Endothelial cell of umbilical vein (primary cell): ENCODE results near the gene MYL3. TPM values are rescaled to one million over a fixed set of nuclear protein-coding genes. Genes with fewer than 3 reads are reported as not detected.

Experiments
- BruUV-seq: library from RNA; stranded (reverse); fragments of 400-500 nt; replicated peaks from 2 replicates; lab custom pipeline; 2021; lab: Mats Ljungman, UMichigan
- CTCF ChIA-PET: fragments of 300-600, 350-600 bp; sonication (Branson Sonifier 250); formaldehyde crosslinking; loops from one replicate; lab custom pipeline; 2021; ENCODE audit warnings: antibody characterized with exemption, inconsistent platforms; lab: Charles Lee
- POLR2A ChIA-PET: fragments of 300-600, 350-600 bp; sonication (Branson Sonifier 250); formaldehyde crosslinking; loops from one replicate; lab custom pipeline; 2021; ENCODE audit warnings: antibody characterized with exemption, inconsistent platforms; lab: Charles Lee
- DNase-seq: peaks from one replicate; pipeline ENCODE4 v3.0.0-alpha.2; 2011; ENCODE audit warnings: low read depth, low spot score
- FAIRE-seq: peaks from 2 replicates; lab custom pipeline; 2011; peaks lifted over from hg19 to GRCh38; lab: Jason Lieb, UNC
- H2AFZ ChIP-seq: 2 replicates; pipeline ENCODE4 v1.6.0; 2012; ENCODE audit warnings: low read depth, low read length, control low read depth, inconsistent platforms
- H3K27ac ChIP-seq: 2 replicates; pipeline ENCODE4 v1.5.1; 2011; ENCODE audit warnings: low read depth, mild to moderate bottlenecking, control low read depth, low read length, moderate library complexity; ENCODE audit not compliant: insufficient read depth
- H3K27me3 ChIP-seq, 2 experiments: 2 replicates each; pipeline versions ENCODE4 v1.6.0 to v1.6.1; 2011; ENCODE audit warnings: low read length in 2 of 2, mixed read lengths in 1 of 2; ENCODE audit not compliant: control insufficient read depth in 2 of 2, insufficient read depth in 2 of 2
- H3K36me3 ChIP-seq, 2 experiments: 2 replicates in 1 of 2; 3 replicates in 1 of 2; pipeline ENCODE4 v1.5.1; 2011; ENCODE audit warnings: low read length in 2 of 2, mild to moderate bottlenecking in 1 of 2, moderate library complexity in 1 of 2; ENCODE audit not compliant: control insufficient read depth in 2 of 2, insufficient read depth in 2 of 2; ENCODE audit errors: extremely low read depth in 1 of 2
- H3K4me1 ChIP-seq: 3 replicates; pipeline ENCODE4 v1.5.1; 2011; ENCODE audit warnings: mild to moderate bottlenecking, low read length; ENCODE audit not compliant: control insufficient read depth, insufficient read depth; ENCODE audit errors: extremely low read depth
- H3K4me2 ChIP-seq: 2 replicates; pipeline ENCODE4 v1.6.1; 2011; ENCODE audit warnings: low read length, control low read depth, mixed read lengths; ENCODE audit not compliant: insufficient read depth
- H3K4me3 ChIP-seq, 3 experiments: fragments of 200-600 bp in 1 of 3; sonication (generic), shearing (Covaris generic) in 1 of 3; replicated peaks in 1 of 3; 2 replicates each; pipeline ENCODE4 v1.5.1; 2011 to 2016; ENCODE audit warnings: control low read depth in 3 of 3, low read length in 3 of 3, mild to moderate bottlenecking in 2 of 3, inconsistent platforms in 1 of 3, low read depth in 1 of 3, moderate library complexity in 1 of 3; ENCODE audit not compliant: insufficient read depth in 1 of 3
- H3K79me2 ChIP-seq: 2 replicates; pipeline ENCODE4 v1.6.0; 2012; ENCODE audit warnings: low read length, inconsistent platforms; ENCODE audit not compliant: control insufficient read depth, insufficient read depth
- H3K9ac ChIP-seq: replicated peaks from 2 replicates; pipeline ENCODE3; 2011; ENCODE audit warnings: low read length, control low read depth; ENCODE audit not compliant: insufficient read depth; ENCODE audit errors: extremely low read depth
- H3K9me1 ChIP-seq: replicated peaks from 3 replicates; pipeline ENCODE4 v1.6.0; 2011; ENCODE audit warnings: mild to moderate bottlenecking, low read length; ENCODE audit not compliant: control insufficient read depth, insufficient read depth; ENCODE audit errors: extremely low read depth
- H3K9me3 ChIP-seq: replicated peaks from 2 replicates; pipeline ENCODE4 v1.5.1; 2012; ENCODE audit warnings: low read length, inconsistent platforms; ENCODE audit not compliant: control insufficient read depth, insufficient read depth
- H4K20me1 ChIP-seq: replicated peaks from 2 replicates; pipeline ENCODE3; 2011; ENCODE audit warnings: mild to moderate bottlenecking, low read length; ENCODE audit not compliant: control insufficient read depth, insufficient read depth; ENCODE audit errors: extremely low read depth
- EZH2 ChIP-seq: IDR thresholded peaks from 2 replicates; pipeline ENCODE4 v1.6.1; 2012; ENCODE audit warnings: borderline replicate concordance, low read depth, mild to moderate bottlenecking, moderate library complexity, low read length, inconsistent platforms; ENCODE audit not compliant: severe bottlenecking
- FOS ChIP-seq: IDR thresholded peaks from 2 replicates; pipeline ENCODE4 v1.6.1; 2011; ENCODE audit warnings: mild to moderate bottlenecking, low read length, moderate library complexity, borderline replicate concordance; ENCODE audit not compliant: insufficient read depth
- GATA2 ChIP-seq: IDR thresholded peaks from 2 replicates; pipeline ENCODE4 v1.7.0; 2011; ENCODE audit warnings: low read depth, mild to moderate bottlenecking, moderate library complexity, mixed read lengths, low read length; ENCODE audit not compliant: insufficient read length, insufficient read depth
- JUN ChIP-seq: IDR thresholded peaks from 2 replicates; pipeline ENCODE4 v1.6.1; 2011; ENCODE audit warnings: borderline replicate concordance, low read depth; ENCODE audit not compliant: insufficient read length, insufficient read depth
- MYC ChIP-seq: IDR thresholded peaks from one replicate; pipeline ENCODE4 v1.6.1; 2011; ENCODE audit warnings: mild to moderate bottlenecking, low read depth, low read length
- POLR2A ChIP-seq: IDR thresholded peaks from 2 replicates; pipeline ENCODE4 v1.6.1; 2012; ENCODE audit warnings: low read depth, mild to moderate bottlenecking, control low read depth, low read length
- POLR2AphosphoS5 ChIP-seq: IDR thresholded peaks from 2 replicates; pipeline ENCODE4 v1.6.1; 2012; ENCODE audit warnings: low read depth, mild to moderate bottlenecking, control low read depth, low read length, moderate library complexity; ENCODE audit not compliant: insufficient read depth
- dilution Hi-C: fragments of 300-500 bp; cut with MboI; formaldehyde crosslinking; loops from one replicate; pipeline ENCODE4 v1.15.0; 2019; ENCODE audit warnings: low sequenced_read_pairs; ENCODE audit not compliant: extremely low pct_ligation_motif_present
- intact Hi-C: fragments of 100-400 bp; cut with micrococcal nuclease; formaldehyde crosslinking; loops from one replicate; pipeline ENCODE4 v1.10.0; 2022
- polyA plus RNA-seq, 4 experiments: library from polyadenylated mRNA; depleted of rRNA in 3 of 4; stranded (reverse) in 3 of 4; unstranded in 1 of 4; fragments of >200 nt; gene quantifications; 2 replicates each; pipeline versions ENCODE4 v1.2.1 to v1.2.3, GENCODE V29; 2011 to 2012; ENCODE audit warnings: missing spikeins in 1 of 4
- total RNA-seq: library from RNA; stranded (reverse); gene quantifications from 2 replicates; pipeline ENCODE4 v1.2.3, GENCODE V29; 2021
- TF ChIP-seq, protein P1 (sequence below): IDR thresholded peaks from 2 replicates; pipeline ENCODE4 v1.6.1; 2011; ENCODE audit not compliant: insufficient read depth, insufficient read length
- TF ChIP-seq, protein P2 (sequence below), 2 donors: IDR thresholded peaks; 1 replicate in 1 of 2; 2 replicates in 1 of 2; pipeline ENCODE4 v1.5.1; 2011; ENCODE audit warnings: low read length in 2 of 2, mild to moderate bottlenecking in 2 of 2, moderate library complexity in 2 of 2, control low read depth in 1 of 2, inconsistent platforms in 1 of 2, low read depth in 1 of 2; ENCODE audit not compliant: insufficient read depth in 1 of 2; ENCODE audit errors: extremely low read depth in 1 of 2

Gene MYL3
- total and polyA plus RNA-seq, 2 donors (not counting 3 experiments of a cell fraction or from before 2014, with no cell fraction given): not detected

DNA sequence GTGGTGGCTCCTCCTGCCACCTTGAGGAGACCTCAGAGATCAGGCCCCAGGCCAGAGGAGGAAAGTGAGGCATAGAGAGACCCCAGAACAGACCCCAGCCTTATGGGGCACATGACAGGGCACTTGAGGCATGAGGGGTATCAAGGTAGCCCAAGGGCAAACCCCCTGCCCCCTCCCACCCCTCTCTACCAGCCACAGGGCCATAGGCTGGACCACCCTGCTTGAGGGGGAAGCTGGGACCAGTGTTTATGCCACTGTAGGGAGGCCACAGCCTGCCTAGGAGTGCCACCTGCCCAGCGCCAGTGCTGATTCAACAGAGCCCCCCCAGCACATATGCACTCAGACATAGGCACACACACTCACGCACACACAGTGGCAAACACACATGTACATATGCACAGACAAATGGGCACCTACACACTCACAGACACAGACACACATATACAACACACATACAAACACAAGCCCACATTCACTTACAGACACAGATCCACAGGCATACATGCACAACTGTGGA lies 10.3 kb downstream of the MYL3 start:
- dilution Hi-C loops: no loop called here
- TF ChIP-seq POLR2A: no peak
- no peak for TF ChIP-seq EZH2
- no peak for TF ChIP-seq JUN
- no peak for TF ChIP-seq POLR2AphosphoS5
- TF ChIP-seq, protein P1, sequence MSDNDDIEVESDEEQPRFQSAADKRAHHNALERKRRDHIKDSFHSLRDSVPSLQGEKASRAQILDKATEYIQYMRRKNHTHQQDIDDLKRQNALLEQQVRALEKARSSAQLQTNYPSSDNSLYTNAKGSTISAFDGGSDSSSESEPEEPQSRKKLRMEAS: no peak
- TF ChIP-seq, protein P2, sequence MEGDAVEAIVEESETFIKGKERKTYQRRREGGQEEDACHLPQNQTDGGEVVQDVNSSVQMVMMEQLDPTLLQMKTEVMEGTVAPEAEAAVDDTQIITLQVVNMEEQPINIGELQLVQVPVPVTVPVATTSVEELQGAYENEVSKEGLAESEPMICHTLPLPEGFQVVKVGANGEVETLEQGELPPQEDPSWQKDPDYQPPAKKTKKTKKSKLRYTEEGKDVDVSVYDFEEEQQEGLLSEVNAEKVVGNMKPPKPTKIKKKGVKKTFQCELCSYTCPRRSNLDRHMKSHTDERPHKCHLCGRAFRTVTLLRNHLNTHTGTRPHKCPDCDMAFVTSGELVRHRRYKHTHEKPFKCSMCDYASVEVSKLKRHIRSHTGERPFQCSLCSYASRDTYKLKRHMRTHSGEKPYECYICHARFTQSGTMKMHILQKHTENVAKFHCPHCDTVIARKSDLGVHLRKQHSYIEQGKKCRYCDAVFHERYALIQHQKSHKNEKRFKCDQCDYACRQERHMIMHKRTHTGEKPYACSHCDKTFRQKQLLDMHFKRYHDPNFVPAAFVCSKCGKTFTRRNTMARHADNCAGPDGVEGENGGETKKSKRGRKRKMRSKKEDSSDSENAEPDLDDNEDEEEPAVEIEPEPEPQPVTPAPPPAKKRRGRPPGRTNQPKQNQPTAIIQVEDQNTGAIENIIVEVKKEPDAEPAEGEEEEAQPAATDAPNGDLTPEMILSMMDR (IDR thresholded peaks at IDR 0.05; ENCODE audit: extremely low read depth in 1 of 2, insufficient read depth in 1 of 2, low read depth in 1 of 2, low read length in 2 of 2): no peak
- TF ChIP-seq GATA2: no peak
- TF ChIP-seq MYC: no peak
- no peak for TF ChIP-seq FOS

More for the DNA sequence above, 10.3 kb downstream of the MYL3 start:
- H3K79me2 ChIP-seq: no peaks in the 10 kb centered on the region
- no peak overlapping the region for H3K9ac ChIP-seq
- no peak overlapping the region for H2AFZ ChIP-seq
- intact Hi-C loops: no loop called here
- H4K20me1 ChIP-seq: no peaks in the 10 kb centered on the region
- DNase-seq: no peak
- H3K4me2 ChIP-seq: no peak overlapping the region
- ChIA-PET POLR2A (no interaction called here), CTCF (interaction anchor here (1.3 kb wide), 1 partner anchor 147 kb away, joined by 4 read pairs; no protein-coding TSS in a partner anchor)
- BruUV-seq: no TSS peak
- no peak overlapping the region for H3K27ac ChIP-seq
- FAIRE-seq: no peak
- no peaks in the 10 kb centered on the region for H3K9me3 ChIP-seq
- H3K9me1 ChIP-seq: no peaks in the 10 kb centered on the region
- no peak overlapping the region for H3K4me3 ChIP-seq
- peaks cover 0 to 4% of the 10 kb centered on the region in 2 experiments for H3K27me3 ChIP-seq
- H3K4me1 ChIP-seq: no peaks in the 10 kb centered on the region
- no peaks in the 10 kb centered on the region for H3K36me3 ChIP-seq
